CD4-positive, alpha-beta T cell treated with Interleukin-4 for 4 hours (primary cell): ENCODE measurements around the gene CEACAM19.
"Not testable (repeated sequence)": the region's sequence is repeated elsewhere in the genome, so short reads cannot be mapped to it uniquely, and the experiment has no call there.

Source experiments
- DNase-seq: peaks from one replicate; pipeline ENCODE4 v3.0.0-alpha.2; 2020

Gene CEACAM19

DNA sequence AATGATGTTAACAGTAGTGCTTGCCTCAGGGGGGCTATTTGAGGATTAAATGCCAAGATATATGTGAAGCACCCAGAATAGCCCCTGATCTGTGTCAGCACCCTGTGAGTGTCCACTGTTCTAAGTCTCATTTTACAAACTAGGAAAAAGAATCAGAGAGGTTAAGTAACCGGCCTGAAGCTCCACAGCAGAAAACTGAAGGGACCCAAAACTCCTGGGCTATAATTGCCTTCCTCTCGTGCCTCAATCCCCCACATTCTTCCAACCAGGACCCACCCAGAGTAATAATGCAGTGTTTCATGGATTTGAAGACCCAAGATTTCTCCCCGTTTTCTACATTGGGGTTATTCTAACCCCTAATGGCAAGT is 25.2 kb upstream of the CEACAM19 start:
- no peak for DNase-seq

DNA sequence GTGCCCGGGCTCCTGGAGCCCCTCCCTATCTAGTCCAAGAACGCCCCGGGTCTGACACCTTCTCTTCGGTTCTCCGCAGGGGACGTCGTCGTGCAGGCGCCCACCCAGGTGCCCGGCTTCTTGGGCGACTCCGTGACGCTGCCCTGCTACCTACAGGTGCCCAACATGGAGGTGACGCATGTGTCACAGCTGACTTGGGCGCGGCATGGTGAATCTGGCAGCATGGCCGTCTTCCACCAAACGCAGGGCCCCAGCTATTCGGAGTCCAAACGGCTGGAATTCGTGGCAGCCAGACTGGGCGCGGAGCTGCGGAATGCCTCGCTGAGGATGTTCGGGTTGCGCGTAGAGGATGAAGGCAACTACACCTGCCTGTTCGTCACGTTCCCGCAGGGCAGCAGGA is 24.1 kb upstream of the CEACAM19 start:
- DNase-seq: no peak

GRCh38 chr19:44648631-44649251 is 22.5 kb upstream of the CEACAM19 start:
- DNase-seq: no peak

DNA sequence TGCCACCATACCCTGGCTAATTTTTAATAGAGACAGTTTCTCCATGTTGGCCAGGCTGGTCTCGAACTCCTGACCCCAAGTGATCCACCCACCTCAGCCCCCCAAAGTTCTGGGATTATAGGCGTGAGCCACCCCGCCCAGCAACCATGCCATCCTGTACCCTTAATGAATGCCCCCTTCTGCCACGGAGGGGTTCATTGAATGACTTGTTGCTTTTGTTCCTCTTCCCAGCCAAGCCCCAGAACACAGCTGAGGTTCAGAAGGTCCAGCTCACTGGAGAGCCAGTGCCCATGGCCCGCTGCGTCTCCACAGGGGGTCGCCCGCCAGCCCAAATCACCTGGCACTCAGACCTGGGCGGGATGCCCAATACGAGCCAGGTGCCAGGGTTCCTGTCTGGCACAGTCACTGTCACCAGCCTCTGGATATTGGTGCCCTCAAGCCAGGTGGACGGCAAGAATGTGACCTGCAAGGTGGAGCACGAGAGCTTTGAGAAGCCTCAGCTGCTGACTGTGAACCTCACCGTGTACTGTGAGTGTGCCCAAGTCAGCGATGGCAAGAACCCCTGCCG is 21.6 kb upstream of the CEACAM19 start:
- no peak for DNase-seq

DNA sequence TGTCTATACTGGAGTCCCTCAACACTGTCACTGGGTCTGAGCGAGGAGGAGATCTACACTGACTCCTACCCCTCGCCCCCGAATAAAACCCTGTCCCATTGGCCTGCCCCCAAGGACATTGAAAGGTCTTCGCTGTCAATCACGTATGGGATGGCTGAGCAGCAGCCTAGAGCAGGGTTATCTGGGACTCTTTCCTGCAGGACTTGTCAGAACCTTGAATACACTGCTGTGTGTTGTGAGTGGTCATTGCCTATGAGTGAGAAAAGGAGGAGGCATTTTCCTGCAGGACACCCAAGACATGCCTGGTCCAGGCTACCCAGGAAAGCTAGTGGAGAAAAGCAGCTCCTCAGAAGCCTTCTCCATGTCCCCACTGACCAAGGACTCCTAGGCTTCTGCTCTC is 17.9 kb upstream of the CEACAM19 start:
- no peak for DNase-seq

GRCh38 chr19:44653977-44654774 is 17.1 kb upstream of the CEACAM19 start:
- DNase-seq: peak; percentile 72

DNA sequence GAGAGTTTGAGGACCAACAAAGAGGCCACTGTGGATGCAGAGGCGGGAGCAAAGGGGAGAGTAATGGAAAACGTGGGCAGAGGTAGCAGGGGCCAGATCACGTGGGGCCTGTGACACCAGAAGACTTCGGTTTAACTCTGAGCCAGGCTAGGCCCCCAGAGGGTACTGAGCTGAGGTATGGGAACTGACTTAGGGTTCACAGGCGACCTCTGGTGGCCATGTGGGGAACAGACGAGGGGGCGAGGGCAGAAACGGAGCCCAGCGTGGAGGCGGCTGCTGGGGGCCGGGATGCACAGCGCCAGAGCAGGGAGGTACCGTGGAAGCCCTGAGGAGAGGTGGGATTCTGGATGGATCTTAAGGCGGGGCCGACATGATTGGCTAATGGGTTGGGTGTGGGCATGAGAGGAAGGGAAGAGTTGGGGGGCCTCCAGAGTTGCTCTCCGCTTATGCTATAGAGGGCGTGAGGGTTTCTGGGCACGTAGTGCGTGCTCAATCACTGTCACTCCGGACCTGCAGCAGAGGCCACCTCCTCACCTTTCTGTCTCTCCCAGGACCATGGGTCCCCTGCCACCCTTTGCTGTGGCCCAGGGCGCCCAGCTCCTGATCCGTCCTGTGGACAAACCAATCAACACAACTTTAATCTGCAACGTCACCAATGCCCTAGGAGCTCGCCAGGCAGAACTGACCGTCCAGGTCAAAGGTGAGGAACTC is 13.9 kb upstream of the CEACAM19 start:
- peak; percentile 45 for DNase-seq

DNA sequence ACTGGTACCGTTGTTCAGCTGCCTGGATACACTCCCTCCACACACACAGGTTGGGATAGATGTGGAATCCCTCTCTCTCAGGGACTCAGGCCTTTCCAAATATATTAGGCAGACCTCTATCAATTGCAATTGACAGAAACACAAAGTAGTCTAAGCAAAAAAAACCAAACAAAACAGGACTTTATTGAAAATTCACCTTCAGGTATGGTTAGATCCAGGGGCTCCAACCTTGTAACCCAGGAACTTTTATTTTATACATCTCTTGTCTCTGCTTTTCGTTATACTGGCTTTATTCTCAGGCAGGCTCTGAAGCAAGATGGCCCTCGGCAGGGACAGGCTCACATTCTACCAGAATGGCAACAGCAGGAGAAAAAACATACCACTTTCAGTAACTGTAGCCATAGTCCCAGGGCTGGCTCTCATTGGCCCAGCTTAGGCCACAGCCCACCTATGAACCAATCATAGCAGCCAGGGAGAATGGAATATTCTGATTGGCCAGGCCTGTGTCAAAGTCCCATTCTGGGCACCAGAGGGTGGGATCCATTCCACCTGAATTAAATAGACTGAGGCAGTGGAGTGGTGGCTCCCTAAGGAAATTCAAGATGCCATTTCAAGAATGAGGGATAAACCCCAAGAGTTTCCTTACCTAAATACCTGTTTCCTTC is 13.1 kb upstream of the CEACAM19 start:
- DNase-seq: no peak

DNA sequence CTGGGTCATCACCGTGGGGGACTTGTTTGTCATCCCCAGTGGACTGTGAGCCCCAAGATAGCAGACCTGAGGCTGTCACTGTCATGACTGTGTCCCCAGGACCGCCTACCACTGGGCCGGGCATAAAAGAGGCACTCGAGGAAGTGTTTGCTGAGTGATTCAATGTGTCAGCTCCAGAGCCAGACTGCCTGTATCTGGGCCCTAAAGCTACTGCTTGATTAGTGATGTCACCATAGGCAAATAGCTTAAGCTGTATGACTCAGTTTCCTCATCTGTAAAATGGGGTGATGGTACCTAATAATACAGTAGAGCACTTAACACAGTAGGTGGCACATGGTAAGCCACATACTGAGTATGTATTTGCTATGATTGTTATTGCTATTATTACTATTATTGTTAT is 11.2 kb upstream of the CEACAM19 start:
- no peak for DNase-seq

DNA sequence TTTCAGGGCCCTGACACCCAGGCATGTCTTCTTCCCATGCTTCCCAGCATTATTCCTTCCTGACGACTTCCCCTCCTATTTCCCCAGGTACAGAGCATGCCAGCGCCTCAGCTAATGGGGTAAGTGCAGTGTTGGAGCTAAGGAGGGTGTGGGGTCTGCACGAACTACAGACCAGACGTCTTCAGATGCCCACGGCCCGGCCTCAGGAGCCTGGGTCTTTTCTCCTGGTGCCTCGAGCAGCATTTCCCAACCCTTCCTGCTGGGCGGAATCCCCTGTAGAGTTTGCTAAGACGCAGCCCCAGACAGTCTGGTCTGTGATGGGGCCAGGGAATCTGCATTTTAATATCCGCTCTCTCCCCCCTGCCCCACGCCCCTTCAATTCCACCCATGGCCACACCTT is 10.1 kb upstream of the CEACAM19 start:
- no peak for DNase-seq

- no peak for DNase-seq
These were observed 9.4 kb upstream of the CEACAM19 start for GRCh38 chr19:44661904-44662303.

- DNase-seq: no peak
These were observed 8.4 kb upstream of the CEACAM19 start for GRCh38 chr19:44662691-44663385.

GRCh38 chr19:44663996-44664395 is 7.3 kb upstream of the CEACAM19 start:
- DNase-seq: no peak

- no peak for DNase-seq
These were observed 6.3 kb upstream of the CEACAM19 start for GRCh38 chr19:44664976-44665375.

GRCh38 chr19:44666852-44667556 is 4.3 kb upstream of the CEACAM19 start:
- DNase-seq: no peak

GRCh38 chr19:44668985-44669764 is 2.1 kb upstream of the CEACAM19 start:
- no peak for DNase-seq

GRCh38 chr19:44670027-44670426 is 1.3 kb upstream of the CEACAM19 start:
- not testable (repeated sequence) for DNase-seq

DNA sequence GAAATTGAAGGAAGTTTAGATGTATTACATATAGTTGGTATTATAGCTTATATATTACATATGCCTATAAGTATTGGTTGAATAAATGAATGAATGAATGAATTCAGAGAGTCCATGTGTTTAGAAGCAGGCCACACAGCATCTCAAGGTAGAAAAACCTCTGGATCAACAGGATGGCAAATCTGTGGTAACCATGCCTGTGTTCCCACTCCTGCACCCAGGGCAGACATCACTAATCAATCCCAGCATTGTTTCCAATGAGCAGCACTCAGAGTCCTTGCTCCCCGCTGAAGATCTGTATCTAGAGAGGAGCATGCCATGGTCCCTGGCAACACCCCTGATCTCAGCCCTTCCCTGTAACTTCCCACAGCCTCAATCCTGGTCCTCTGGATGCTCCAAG is 944 bp downstream of the CEACAM19 start:
- no peak for DNase-seq

- no peak for DNase-seq
These were observed 2.2 kb downstream of the CEACAM19 start for GRCh38 chr19:44673510-44673909.

DNA sequence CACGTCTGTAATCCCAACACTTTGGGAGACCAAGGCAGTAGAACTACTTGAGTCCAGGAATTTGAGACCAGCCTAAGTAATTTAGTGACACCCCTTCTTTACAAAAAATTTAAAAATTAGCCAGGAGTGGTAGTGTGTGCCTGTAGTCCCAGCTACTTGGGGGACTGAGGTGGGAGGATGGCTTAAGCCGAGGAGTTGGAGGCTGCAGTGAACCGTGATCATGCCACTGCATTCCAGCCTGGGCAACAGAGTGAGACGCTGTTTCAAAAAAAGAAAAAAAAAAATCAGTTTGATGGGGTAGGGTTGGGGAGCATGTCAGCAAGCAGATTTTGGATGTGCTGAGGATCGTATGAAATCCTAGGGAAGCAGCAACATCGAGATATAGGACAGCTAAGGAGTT is 4.2 kb downstream of the CEACAM19 start:
- DNase-seq: no peak
